ENCODE measurements around the gene TMEM131L. TPM values are rescaled to one million over a fixed set of nuclear protein-coding genes. Genes with fewer than 3 reads are reported as not detected.

TMEM131L gene
- polyA plus RNA-seq, 1 experiment: 6.0 TPM

- no peaks in the 10 kb centered on the region for H3K27me3 ChIP-seq (ENCODE audit: control insufficient read depth, insufficient read depth, low read length)
- DNase-seq (ENCODE audit: low read depth): peak; percentile 52
- H3K4me3 ChIP-seq (ENCODE audit: low read depth, low read length): no peak overlapping the region
- H3K36me3 ChIP-seq (ENCODE audit: control insufficient read depth, insufficient read depth, low read length): no peaks in the 10 kb centered on the region
- POLR2A ChIA-PET: no interaction called here
- CTCF ChIA-PET: interaction anchor here (0.7 to 1.4 kb wide), 4 partner anchors 10 to 198 kb away, joined by 3 to 4 read pairs (median 3); no protein-coding TSS in a partner anchor
- TF ChIP-seq CTCF (IDR thresholded peaks at IDR 0.05; ENCODE audit: insufficient read depth, low read depth, low read length): no peak
Measured at GRCh38 chr4:153541456-153542096, 75.4 kb downstream of the TMEM131L start.

- DNase-seq (ENCODE audit: low read depth): no peak
- H3K27me3 ChIP-seq (ENCODE audit: control insufficient read depth, insufficient read depth, low read length): no peaks in the 10 kb centered on the region
- no peak for TF ChIP-seq CTCF (IDR thresholded peaks at IDR 0.05; ENCODE audit: insufficient read depth, low read depth, low read length)
- ChIA-PET POLR2A (no interaction called here), CTCF (interaction anchor here (0.7 to 1.5 kb wide), 3 partner anchors 11 to 198 kb away, joined by 3 to 5 read pairs (median 4); no protein-coding TSS in a partner anchor)
- H3K4me3 ChIP-seq (ENCODE audit: low read depth, low read length): no peak overlapping the region
- no peaks in the 10 kb centered on the region for H3K36me3 ChIP-seq (ENCODE audit: control insufficient read depth, insufficient read depth, low read length)
Measured at GRCh38 chr4:153542131-153542530, 76.0 kb downstream of the TMEM131L start.

- POLR2A ChIA-PET: no interaction called here
- Histone ChIP-seq H3K27me3 (ENCODE audit: control insufficient read depth, insufficient read depth, low read length) (no peaks in the 10 kb centered on the region), H3K36me3 (ENCODE audit: control insufficient read depth, insufficient read depth, low read length) (no peaks in the 10 kb centered on the region), H3K4me3 (ENCODE audit: low read depth, low read length) (no peak overlapping the region)
- TF ChIP-seq CTCF (IDR thresholded peaks at IDR 0.05; ENCODE audit: insufficient read depth, low read depth, low read length): no peak
- no peak for DNase-seq (ENCODE audit: low read depth)
- CTCF ChIA-PET: interaction anchor here (1.5 kb wide), 1 partner anchor 12 kb away, joined by 5 read pairs; no protein-coding TSS in a partner anchor
Measured at GRCh38 chr4:153542834-153543233, 76.7 kb downstream of the TMEM131L start.

- no peaks in the 10 kb centered on the region for H3K27me3 ChIP-seq (ENCODE audit: control insufficient read depth, insufficient read depth, low read length)
- CTCF ChIA-PET: interaction anchor here (0.6 to 1.5 kb wide), 2 partner anchors 12 to 226 kb away, joined by 4 to 5 read pairs; no protein-coding TSS in a partner anchor
- DNase-seq (ENCODE audit: low read depth): no peak
- no peak for TF ChIP-seq CTCF (IDR thresholded peaks at IDR 0.05; ENCODE audit: insufficient read depth, low read depth, low read length)
- POLR2A ChIA-PET: no interaction called here
- no peak overlapping the region for H3K4me3 ChIP-seq (ENCODE audit: low read depth, low read length)
- H3K36me3 ChIP-seq (ENCODE audit: control insufficient read depth, insufficient read depth, low read length): no peaks in the 10 kb centered on the region
Measured at GRCh38 chr4:153543351-153543750, 77.2 kb downstream of the TMEM131L start.

GRCh38 chr4:153545822-153546221 is 79.7 kb downstream of the TMEM131L start:
- DNase-seq (ENCODE audit: low read depth): no peak
- TF ChIP-seq CTCF (IDR thresholded peaks at IDR 0.05; ENCODE audit: insufficient read depth, low read depth, low read length): no peak
- no peak overlapping the region for H3K4me3 ChIP-seq (ENCODE audit: low read depth, low read length)
- no peaks in the 10 kb centered on the region for H3K27me3 ChIP-seq (ENCODE audit: control insufficient read depth, insufficient read depth, low read length)
- ChIA-PET POLR2A (no interaction called here), CTCF (interaction anchor here (1.4 to 1.7 kb wide), 2 partner anchors 10 to 113 kb away, joined by 3 to 7 read pairs; no protein-coding TSS in a partner anchor)
- H3K36me3 ChIP-seq (ENCODE audit: control insufficient read depth, insufficient read depth, low read length): no peaks in the 10 kb centered on the region
